ENCODE measurements around the gene RFT1. TPM values are rescaled to one million over a fixed set of nuclear protein-coding genes. Genes with fewer than 3 reads are reported as not detected.

Gene RFT1
- total and polyA plus RNA-seq, 2 donors = 8.0 to 15.6 TPM

GRCh38 chr3:53171827-53172505, 41.7 kb upstream of the RFT1 start:
- Histone ChIP-seq H3K9me3 (ENCODE audit: control insufficient read depth in 2 of 2, insufficient read depth in 1 of 2, low read length in 1 of 2) (peaks cover 0 to 6% of the 10 kb centered on the region in 2 donors), H3K27me3 (ENCODE audit: control insufficient read depth in 2 of 2, insufficient read depth in 1 of 2, low read length in 1 of 2) (no peaks in the 10 kb centered on the region), H3K27ac (ENCODE audit: low read depth in 1 of 2, low read length in 1 of 2) (no peak overlapping the region), H3K4me3 (ENCODE audit: low read length in 2 of 2) (no peak overlapping the region), H3K4me1 (ENCODE audit: control insufficient read depth in 2 of 2, insufficient read depth in 2 of 2, low read length in 2 of 2) (peaks cover 0 to 61% of the 10 kb centered on the region in 2 donors), H3K36me3 (ENCODE audit: control insufficient read depth in 2 of 2, insufficient read depth in 2 of 2, low read length in 1 of 2) (peaks cover 0 to 5% of the 10 kb centered on the region in 2 donors)
- no peak for DNase-seq (ENCODE audit: low read depth in 6 of 9, low spot score in 9 of 9)
- WGBS = 83% methylated on average over 7 of the region's 7 CpGs

- H3K9me3 ChIP-seq (ENCODE audit: control insufficient read depth in 2 of 2, insufficient read depth in 1 of 2, low read length in 1 of 2) = peaks cover 0 to 6% of the 10 kb centered on the region in 2 donors
- no peak for DNase-seq (ENCODE audit: low read depth in 6 of 9, low spot score in 9 of 9)
- no peaks in the 10 kb centered on the region for H3K27me3 ChIP-seq (ENCODE audit: control insufficient read depth in 2 of 2, insufficient read depth in 1 of 2, low read length in 1 of 2)
- peaks cover 0 to 69% of the 10 kb centered on the region in 2 donors for H3K4me1 ChIP-seq (ENCODE audit: control insufficient read depth in 2 of 2, insufficient read depth in 2 of 2, low read length in 2 of 2)
- peaks cover 3 to 4% of the 10 kb centered on the region in 2 donors for H3K36me3 ChIP-seq (ENCODE audit: control insufficient read depth in 2 of 2, insufficient read depth in 2 of 2, low read length in 1 of 2)
- no peak overlapping the region for H3K4me3 ChIP-seq (ENCODE audit: low read length in 2 of 2)
- no peak overlapping the region for H3K27ac ChIP-seq (ENCODE audit: low read depth in 1 of 2, low read length in 1 of 2)
- WGBS = 91% methylated on average over 7 of the region's 7 CpGs
Measured at GRCh38 chr3:53171064-53171418, 40.8 kb upstream of the RFT1 start.

- 86% methylated on average over 17 of the region's 17 CpGs for whole genome bisulfite sequencing
- Histone ChIP-seq H3K4me1 (ENCODE audit: control insufficient read depth in 2 of 2, insufficient read depth in 2 of 2, low read length in 2 of 2) (peaks cover 0 to 69% of the 10 kb centered on the region in 2 donors), H3K27ac (ENCODE audit: low read depth in 1 of 2, low read length in 1 of 2) (no peak overlapping the region), H3K36me3 (ENCODE audit: control insufficient read depth in 2 of 2, insufficient read depth in 2 of 2, low read length in 1 of 2) (peaks cover 2 to 3% of the 10 kb centered on the region in 2 donors), H3K4me3 (ENCODE audit: low read length in 2 of 2) (no peak overlapping the region), H3K27me3 (ENCODE audit: control insufficient read depth in 2 of 2, insufficient read depth in 1 of 2, low read length in 1 of 2) (no peaks in the 10 kb centered on the region), H3K9me3 (ENCODE audit: control insufficient read depth in 2 of 2, insufficient read depth in 1 of 2, low read length in 1 of 2) (peaks cover 0 to 6% of the 10 kb centered on the region in 2 donors)
- DNase-seq (ENCODE audit: low read depth in 6 of 9, low spot score in 9 of 9) = peak in 1 of 9 donors; percentile 38
Measured at GRCh38 chr3:53170325-53171063, 40.3 kb upstream of the RFT1 start.

GRCh38 chr3:53169832-53170324, 39.6 kb upstream of the RFT1 start:
- peaks cover 0 to 3% of the 10 kb centered on the region in 2 donors for H3K36me3 ChIP-seq (ENCODE audit: control insufficient read depth in 2 of 2, insufficient read depth in 2 of 2, low read length in 1 of 2)
- H3K9me3 ChIP-seq (ENCODE audit: control insufficient read depth in 2 of 2, insufficient read depth in 1 of 2, low read length in 1 of 2) = peaks cover 0 to 6% of the 10 kb centered on the region in 2 donors
- DNase-seq (ENCODE audit: low read depth in 6 of 9, low spot score in 9 of 9) = no peak
- no peak overlapping the region for H3K27ac ChIP-seq (ENCODE audit: low read depth in 1 of 2, low read length in 1 of 2)
- no peaks in the 10 kb centered on the region for H3K27me3 ChIP-seq (ENCODE audit: control insufficient read depth in 2 of 2, insufficient read depth in 1 of 2, low read length in 1 of 2)
- 97% methylated on average over 9 of the region's 9 CpGs for WGBS
- H3K4me3 ChIP-seq (ENCODE audit: low read length in 2 of 2) = no peak overlapping the region
- H3K4me1 ChIP-seq (ENCODE audit: control insufficient read depth in 2 of 2, insufficient read depth in 2 of 2, low read length in 2 of 2) = peaks cover 0 to 69% of the 10 kb centered on the region in 2 donors

GRCh38 chr3:53169045-53169831, 39.0 kb upstream of the RFT1 start:
- 76% methylated on average over 15 of the region's 15 CpGs for WGBS
- peak overlapping the region in 1 of 2 donors; percentile 11 for H3K27ac ChIP-seq (ENCODE audit: low read depth in 1 of 2, low read length in 1 of 2)
- H3K9me3 ChIP-seq (ENCODE audit: control insufficient read depth in 2 of 2, insufficient read depth in 1 of 2, low read length in 1 of 2) = peaks cover 0 to 6% of the 10 kb centered on the region in 2 donors
- peaks cover 0 to 3% of the 10 kb centered on the region in 2 donors for H3K36me3 ChIP-seq (ENCODE audit: control insufficient read depth in 2 of 2, insufficient read depth in 2 of 2, low read length in 1 of 2)
- peaks cover 0 to 67% of the 10 kb centered on the region in 2 donors for H3K4me1 ChIP-seq (ENCODE audit: control insufficient read depth in 2 of 2, insufficient read depth in 2 of 2, low read length in 2 of 2)
- no peaks in the 10 kb centered on the region for H3K27me3 ChIP-seq (ENCODE audit: control insufficient read depth in 2 of 2, insufficient read depth in 1 of 2, low read length in 1 of 2)
- no peak overlapping the region for H3K4me3 ChIP-seq (ENCODE audit: low read length in 2 of 2)
- no peak for DNase-seq (ENCODE audit: low read depth in 6 of 9, low spot score in 9 of 9)

GRCh38 chr3:53168175-53168923, 38.1 kb upstream of the RFT1 start:
- no peak overlapping the region for H3K27ac ChIP-seq (ENCODE audit: low read depth in 1 of 2, low read length in 1 of 2)
- no peak overlapping the region for H3K4me3 ChIP-seq (ENCODE audit: low read length in 2 of 2)
- peaks cover 0 to 6% of the 10 kb centered on the region in 2 donors for H3K9me3 ChIP-seq (ENCODE audit: control insufficient read depth in 2 of 2, insufficient read depth in 1 of 2, low read length in 1 of 2)
- H3K36me3 ChIP-seq (ENCODE audit: control insufficient read depth in 2 of 2, insufficient read depth in 2 of 2, low read length in 1 of 2) = peaks cover 0 to 3% of the 10 kb centered on the region in 2 donors
- no peaks in the 10 kb centered on the region for H3K27me3 ChIP-seq (ENCODE audit: control insufficient read depth in 2 of 2, insufficient read depth in 1 of 2, low read length in 1 of 2)
- DNase-seq (ENCODE audit: low read depth in 6 of 9, low spot score in 9 of 9) = no peak
- WGBS = 98% methylated on average over 15 of the region's 15 CpGs
- peaks cover under 1 to 66% of the 10 kb centered on the region in 2 donors for H3K4me1 ChIP-seq (ENCODE audit: control insufficient read depth in 2 of 2, insufficient read depth in 2 of 2, low read length in 2 of 2)

GRCh38 chr3:53167418-53168174, 37.4 kb upstream of the RFT1 start:
- WGBS = 91% methylated on average over 7 of the region's 7 CpGs
- peaks cover 7 to 62% of the 10 kb centered on the region in 2 donors for H3K4me1 ChIP-seq (ENCODE audit: control insufficient read depth in 2 of 2, insufficient read depth in 2 of 2, low read length in 2 of 2)

DNA sequence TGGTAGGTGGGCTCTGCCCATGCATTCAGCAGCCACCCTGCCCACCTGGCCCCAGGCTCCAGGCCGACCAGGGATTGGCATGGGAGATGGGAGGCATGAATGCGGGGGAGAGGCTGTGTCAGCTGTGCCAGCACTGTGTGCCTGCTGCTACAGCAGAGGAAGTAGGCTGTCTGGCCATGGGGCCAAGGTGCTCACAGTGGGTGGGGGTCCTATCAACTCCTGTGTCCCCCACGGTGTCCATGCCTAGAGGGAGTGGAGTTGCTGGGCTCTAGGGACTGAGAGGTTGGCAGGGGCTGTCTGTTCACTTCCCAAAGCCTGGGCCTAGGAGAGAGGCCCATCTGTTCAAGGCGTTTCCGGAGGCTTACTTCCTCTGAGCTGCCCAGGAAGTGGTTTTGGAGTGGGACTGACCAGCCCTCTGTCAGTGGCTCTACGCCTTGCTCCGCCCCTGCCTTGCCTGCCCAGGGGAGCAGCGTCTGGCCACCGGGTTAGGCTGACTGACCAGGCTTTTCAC, 36.6 kb upstream of the RFT1 start:
- WGBS = 71% methylated on average over 9 of the region's 9 CpGs
- DNase-seq (ENCODE audit: low read depth in 6 of 9, low spot score in 9 of 9) = no peak
- Histone ChIP-seq H3K9me3 (ENCODE audit: control insufficient read depth in 2 of 2, insufficient read depth in 1 of 2, low read length in 1 of 2) (peaks cover 0 to 6% of the 10 kb centered on the region in 2 donors), H3K4me3 (ENCODE audit: low read length in 2 of 2) (no peak overlapping the region), H3K4me1 (ENCODE audit: control insufficient read depth in 2 of 2, insufficient read depth in 2 of 2, low read length in 2 of 2) (peaks cover 11 to 61% of the 10 kb centered on the region in 2 donors), H3K27me3 (ENCODE audit: control insufficient read depth in 2 of 2, insufficient read depth in 1 of 2, low read length in 1 of 2) (no peaks in the 10 kb centered on the region), H3K36me3 (ENCODE audit: control insufficient read depth in 2 of 2, insufficient read depth in 2 of 2, low read length in 1 of 2) (peaks cover 0 to 3% of the 10 kb centered on the region in 2 donors), H3K27ac (ENCODE audit: low read depth in 1 of 2, low read length in 1 of 2) (no peak overlapping the region)

More at GRCh38 chr3:53167418-53168174, 37.4 kb upstream of the RFT1 start:
- H3K27me3 ChIP-seq (ENCODE audit: control insufficient read depth in 2 of 2, insufficient read depth in 1 of 2, low read length in 1 of 2) = no peaks in the 10 kb centered on the region
- peaks cover 0 to 3% of the 10 kb centered on the region in 2 donors for H3K36me3 ChIP-seq (ENCODE audit: control insufficient read depth in 2 of 2, insufficient read depth in 2 of 2, low read length in 1 of 2)
- no peak overlapping the region for H3K4me3 ChIP-seq (ENCODE audit: low read length in 2 of 2)
- no peak for DNase-seq (ENCODE audit: low read depth in 6 of 9, low spot score in 9 of 9)
- H3K9me3 ChIP-seq (ENCODE audit: control insufficient read depth in 2 of 2, insufficient read depth in 1 of 2, low read length in 1 of 2) = peaks cover 0 to 6% of the 10 kb centered on the region in 2 donors
- H3K27ac ChIP-seq (ENCODE audit: low read depth in 1 of 2, low read length in 1 of 2) = no peak overlapping the region
